Uterus (tissue), 2 donors: ENCODE results near the gene PDE8A.

Experiments
- POLR2A ChIP-seq, 2 donors: fragments of 450-650 bp; IDR thresholded peaks; one replicate each; pipeline ENCODE4 v1.6.1; 2016; ENCODE audit warnings: antibody characterized with exemption in 2 of 2, mild to moderate bottlenecking in 1 of 2, moderate library complexity in 1 of 2
- TF ChIP-seq, protein P1 (sequence below), 4 experiments: fragments of 200-600 bp in 2 of 4; fragments of 450-650 bp in 2 of 4; sonication (generic) in 2 of 4; IDR thresholded peaks; one replicate each; pipeline ENCODE4 v1.5.1; 2016 to 2019; ENCODE audit warnings: antibody characterized with exemption in 4 of 4, mild to moderate bottlenecking in 2 of 4, moderate library complexity in 1 of 4

- TF ChIP-seq, protein P1, sequence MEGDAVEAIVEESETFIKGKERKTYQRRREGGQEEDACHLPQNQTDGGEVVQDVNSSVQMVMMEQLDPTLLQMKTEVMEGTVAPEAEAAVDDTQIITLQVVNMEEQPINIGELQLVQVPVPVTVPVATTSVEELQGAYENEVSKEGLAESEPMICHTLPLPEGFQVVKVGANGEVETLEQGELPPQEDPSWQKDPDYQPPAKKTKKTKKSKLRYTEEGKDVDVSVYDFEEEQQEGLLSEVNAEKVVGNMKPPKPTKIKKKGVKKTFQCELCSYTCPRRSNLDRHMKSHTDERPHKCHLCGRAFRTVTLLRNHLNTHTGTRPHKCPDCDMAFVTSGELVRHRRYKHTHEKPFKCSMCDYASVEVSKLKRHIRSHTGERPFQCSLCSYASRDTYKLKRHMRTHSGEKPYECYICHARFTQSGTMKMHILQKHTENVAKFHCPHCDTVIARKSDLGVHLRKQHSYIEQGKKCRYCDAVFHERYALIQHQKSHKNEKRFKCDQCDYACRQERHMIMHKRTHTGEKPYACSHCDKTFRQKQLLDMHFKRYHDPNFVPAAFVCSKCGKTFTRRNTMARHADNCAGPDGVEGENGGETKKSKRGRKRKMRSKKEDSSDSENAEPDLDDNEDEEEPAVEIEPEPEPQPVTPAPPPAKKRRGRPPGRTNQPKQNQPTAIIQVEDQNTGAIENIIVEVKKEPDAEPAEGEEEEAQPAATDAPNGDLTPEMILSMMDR (IDR thresholded peaks at IDR 0.05): no peak
- no peak for TF ChIP-seq POLR2A (IDR thresholded peaks at IDR 0.05)
Observed at GRCh38 chr15:84996055-84996454, 14.4 kb downstream of the PDE8A start.
